Peyer's patch (tissue), 4 donors: Measurements from ENCODE around the gene TNS3.

ENCODE experiments used
- CTCF ChIP-seq, 6 experiments: fragments of 450-650 bp in 4 of 6; fragments of 200-600 bp in 2 of 6; sonication (generic) in 1 of 6; IDR thresholded peaks; one replicate each; pipeline ENCODE4 v1.5.1; 2017 to 2019; ENCODE audit warnings: antibody characterized with exemption in 6 of 6, mild to moderate bottlenecking in 3 of 6, moderate library complexity in 1 of 6
- POLR2A ChIP-seq, 2 donors: fragments of 450-650 bp; IDR thresholded peaks; one replicate each; pipeline ENCODE4 v1.5.1; 2017; ENCODE audit warnings: antibody characterized with exemption in 2 of 2, mild to moderate bottlenecking in 2 of 2, moderate library complexity in 2 of 2

GRCh38 chr7:47292832-47293309 is 289.0 kb downstream of the TNS3 start:
- TF ChIP-seq CTCF (IDR thresholded peaks at IDR 0.05), result no peak
- no peak for TF ChIP-seq POLR2A (IDR thresholded peaks at IDR 0.05)
